NT2/D1 (cell line): ENCODE data around the gene NOC3L.

Source experiments
- DNase-seq: peaks from one replicate; pipeline ENCODE4 v3.0.0-alpha.2; 2011; ENCODE audit warnings: low read depth, low spot score
- H3K27me3 ChIP-seq: 2 replicates; pipeline ENCODE4 v1.6.0; 2011; ENCODE audit warnings: mild to moderate bottlenecking; ENCODE audit not compliant: insufficient read length, insufficient read depth
- H3K36me3 ChIP-seq: 2 replicates; pipeline ENCODE4 v1.6.1; 2011; ENCODE audit warnings: mild to moderate bottlenecking, low read length, mixed read lengths; ENCODE audit not compliant: insufficient read depth, insufficient read length
- H3K4me1 ChIP-seq: 2 replicates; pipeline ENCODE4 v1.5.1; 2011; ENCODE audit not compliant: insufficient read depth, insufficient read length
- H3K4me3 ChIP-seq: 2 replicates; pipeline ENCODE4 v1.5.1; 2011; ENCODE audit warnings: low read depth; ENCODE audit not compliant: insufficient read length
- H3K9ac ChIP-seq: 2 replicates; pipeline ENCODE4 v1.6.0; 2011; ENCODE audit warnings: low read depth; ENCODE audit not compliant: insufficient read length
- H3K9me3 ChIP-seq: 2 replicates; pipeline ENCODE4 v1.5.1; 2011; ENCODE audit warnings: mild to moderate bottlenecking, low read length; ENCODE audit not compliant: insufficient read depth
- SUZ12 ChIP-seq: IDR thresholded peaks from 2 replicates; pipeline ENCODE4 v1.6.1; 2011; ENCODE audit not compliant: insufficient read length, insufficient read depth; ENCODE audit errors: extremely low read depth
- YY1 ChIP-seq: IDR thresholded peaks from 2 replicates; pipeline ENCODE4 v1.6.1; 2011; ENCODE audit not compliant: insufficient read length, insufficient read depth
- ZNF274 ChIP-seq: IDR thresholded peaks from 2 replicates; pipeline ENCODE4 v1.6.1; 2011; ENCODE audit warnings: mild to moderate bottlenecking, low read depth, low read length

The NOC3L gene

DNA sequence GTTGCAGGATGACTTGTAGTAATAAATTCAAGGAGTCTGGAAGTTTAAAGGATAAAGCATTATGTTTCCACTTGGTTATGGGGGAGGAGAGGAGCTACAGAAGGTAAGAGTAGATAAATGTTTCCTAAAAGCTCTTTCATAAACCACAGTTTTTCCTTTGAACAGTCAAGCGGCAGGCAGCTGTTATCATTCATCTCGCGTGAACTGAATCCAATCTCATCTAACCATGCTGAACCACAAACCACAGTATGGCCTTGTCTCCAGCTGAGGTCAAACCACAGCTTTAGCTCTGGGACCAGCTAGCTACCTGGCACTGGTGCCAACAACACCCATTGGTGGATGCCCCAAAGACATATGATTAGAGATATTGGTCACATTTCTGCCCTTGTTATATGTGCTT is 63.3 kb downstream of the NOC3L start:
- Histone ChIP-seq H3K4me3 (no peak overlapping the region), H3K9me3 (no peaks in the 10 kb centered on the region), H3K4me1 (no peaks in the 10 kb centered on the region), H3K9ac (no peak overlapping the region), H3K36me3 (no peaks in the 10 kb centered on the region), H3K27me3 (no peaks in the 10 kb centered on the region)
- TF ChIP-seq YY1, result no peak
- TF ChIP-seq ZNF274, result no peak
- no peak for TF ChIP-seq SUZ12
- no peak for DNase-seq

DNA sequence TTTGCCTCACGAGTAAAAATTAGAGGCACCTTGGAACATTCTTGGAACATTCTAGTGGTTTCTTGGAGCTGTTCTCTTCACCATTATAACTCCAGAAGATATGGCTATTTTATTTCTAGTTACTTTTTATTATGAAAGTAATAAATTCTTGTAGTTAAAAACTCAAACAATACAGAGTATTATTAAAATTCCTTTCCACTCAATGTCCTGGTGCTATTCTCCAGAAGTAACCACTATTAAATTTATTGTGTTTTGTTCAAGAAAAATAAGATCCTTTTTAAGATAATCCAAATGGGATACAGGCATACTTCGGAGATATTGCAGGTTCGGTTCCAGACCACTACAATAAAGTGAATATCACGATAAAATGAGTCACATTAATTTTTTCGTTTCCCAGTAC is 68.6 kb downstream of the NOC3L start:
- Histone ChIP-seq H3K4me3 (no peak overlapping the region), H3K36me3 (no peaks in the 10 kb centered on the region), H3K9ac (no peak overlapping the region), H3K4me1 (no peaks in the 10 kb centered on the region), H3K9me3 (no peaks in the 10 kb centered on the region), H3K27me3 (no peaks in the 10 kb centered on the region)
- DNase-seq, result no peak
- TF ChIP-seq YY1, result no peak
- no peak for TF ChIP-seq ZNF274
- no peak for TF ChIP-seq SUZ12

DNA sequence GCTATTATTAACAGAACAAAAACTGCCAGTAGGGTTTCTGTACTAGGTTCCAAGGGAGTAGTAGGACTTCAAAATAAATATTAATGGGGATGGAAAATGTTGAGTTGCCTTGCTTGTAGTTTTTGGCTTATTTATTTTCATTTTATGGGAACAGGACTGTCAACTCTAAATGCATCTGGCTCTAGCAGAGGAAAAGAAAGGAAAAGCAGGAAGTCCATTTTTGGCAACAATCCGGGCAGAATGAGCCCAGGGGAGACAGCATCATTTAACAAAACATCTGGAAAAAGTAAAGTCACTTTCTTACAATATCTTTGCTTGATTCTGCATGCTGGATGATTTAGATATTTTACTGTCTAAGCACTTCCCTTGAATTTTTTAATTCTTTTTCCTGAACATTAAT is 69.4 kb downstream of the NOC3L start:
- H3K9ac ChIP-seq, result no peak overlapping the region
- no peaks in the 10 kb centered on the region for H3K27me3 ChIP-seq
- no peak for DNase-seq
- H3K36me3 ChIP-seq, result no peaks in the 10 kb centered on the region
- no peaks in the 10 kb centered on the region for H3K4me1 ChIP-seq
- TF ChIP-seq YY1 (no peak), ZNF274 (no peak), SUZ12 (no peak)
- H3K9me3 ChIP-seq, result no peaks in the 10 kb centered on the region
- no peak overlapping the region for H3K4me3 ChIP-seq

DNA sequence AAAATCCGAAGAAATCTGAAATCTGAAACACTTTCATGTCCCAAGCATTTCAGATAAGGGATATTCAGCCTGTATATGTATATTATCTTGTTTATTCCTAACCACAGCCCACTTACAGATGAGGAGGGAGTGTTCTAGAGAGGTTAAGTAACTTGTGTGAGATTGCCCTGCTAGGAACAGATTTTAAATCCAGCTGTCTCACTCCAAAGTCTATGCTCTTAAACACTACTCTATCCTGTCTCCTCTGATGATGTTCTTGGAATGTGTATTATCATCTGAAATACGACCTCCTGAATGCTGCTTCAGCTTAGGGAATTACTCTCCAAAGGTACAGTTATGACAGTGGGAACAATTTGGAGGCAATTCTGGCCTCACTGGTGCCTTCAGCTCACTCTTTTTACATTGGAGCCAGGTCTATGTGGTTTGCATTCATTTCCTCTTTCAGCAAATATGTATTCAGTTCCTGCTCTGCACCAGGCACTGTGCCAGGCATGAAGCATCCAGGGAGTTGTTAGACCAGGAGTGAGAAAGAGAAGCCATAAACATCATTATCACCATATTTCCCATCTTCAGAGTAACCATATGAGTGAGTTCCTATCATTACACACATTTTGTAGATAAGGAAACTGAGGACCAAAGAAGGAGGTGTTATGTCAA is 70.2 kb downstream of the NOC3L start:
- H3K9me3 ChIP-seq, result no peaks in the 10 kb centered on the region
- no peak overlapping the region for H3K9ac ChIP-seq
- no peak overlapping the region for H3K4me3 ChIP-seq
- no peak for DNase-seq
- peaks cover 2% of the 10 kb centered on the region for H3K4me1 ChIP-seq
- H3K27me3 ChIP-seq, result no peaks in the 10 kb centered on the region
- TF ChIP-seq ZNF274 (no peak), YY1 (no peak), SUZ12 (no peak)
- no peaks in the 10 kb centered on the region for H3K36me3 ChIP-seq

DNA sequence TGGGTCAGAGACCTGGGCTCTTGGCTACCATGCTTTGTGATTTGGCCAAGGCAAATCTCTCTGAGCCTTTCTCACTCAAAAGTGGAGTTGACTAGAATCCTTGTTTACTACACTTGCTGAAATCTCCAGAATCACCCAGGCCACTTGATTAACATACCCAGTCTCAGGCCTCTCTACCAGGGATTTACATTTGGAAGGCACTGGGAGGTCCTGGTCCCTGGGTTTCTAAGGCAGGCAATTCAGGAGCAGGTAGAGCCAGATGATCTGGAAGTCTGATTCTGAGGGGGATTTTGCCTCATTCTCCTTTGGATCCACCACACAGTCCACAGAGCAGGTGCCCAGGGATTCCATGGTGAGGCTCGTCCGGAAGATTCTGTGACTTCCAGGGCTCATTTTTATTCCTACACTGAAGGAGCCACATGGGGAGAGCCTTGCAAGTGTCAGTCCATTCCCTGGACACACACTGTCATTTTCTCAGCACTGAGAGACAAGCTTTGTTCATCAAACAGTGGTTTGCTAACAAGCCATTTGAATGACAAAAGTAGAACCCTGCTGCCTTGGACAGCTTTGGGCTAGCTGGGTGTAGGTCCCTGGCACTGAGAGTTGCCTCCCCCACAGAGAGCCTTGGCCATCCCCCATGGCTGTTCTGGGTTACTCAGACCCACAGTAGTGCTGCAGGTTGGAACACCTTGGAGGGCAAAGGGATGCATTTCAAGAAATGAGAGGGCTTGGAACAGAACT is 74.2 kb downstream of the NOC3L start:
- Histone ChIP-seq H3K4me3 (no peak overlapping the region), H3K27me3 (no peaks in the 10 kb centered on the region)

DNA sequence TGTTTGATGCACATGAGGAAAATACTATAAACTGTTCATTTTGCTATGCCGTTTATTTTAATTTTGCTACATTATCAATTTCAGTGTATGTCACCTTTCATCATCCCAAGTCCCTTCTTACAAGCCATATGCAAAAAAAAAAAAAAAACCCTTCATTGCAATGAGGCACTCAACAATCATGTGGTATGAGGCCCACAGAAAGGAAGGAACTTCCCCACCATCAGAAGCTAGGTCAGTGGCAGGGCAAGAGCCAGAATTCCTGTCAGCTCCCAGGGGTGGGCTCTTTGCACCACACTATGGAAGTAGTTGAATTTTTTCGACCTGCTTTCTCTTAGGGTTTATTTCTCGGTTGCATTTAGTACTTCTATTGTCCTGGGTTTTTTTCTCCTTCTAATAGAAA is 75.4 kb downstream of the NOC3L start:
- H3K36me3 ChIP-seq, result no peaks in the 10 kb centered on the region
- H3K9me3 ChIP-seq, result no peaks in the 10 kb centered on the region
- H3K27me3 ChIP-seq, result no peaks in the 10 kb centered on the region
- TF ChIP-seq SUZ12, result no peak
- TF ChIP-seq YY1, result no peak
- TF ChIP-seq ZNF274, result no peak
- H3K9ac ChIP-seq, result no peak overlapping the region
- H3K4me3 ChIP-seq, result no peak overlapping the region
- H3K4me1 ChIP-seq, result peaks cover 2% of the 10 kb centered on the region
- DNase-seq, result no peak

More for the DNA sequence above, 74.2 kb downstream of the NOC3L start:
- Histone ChIP-seq H3K4me1 (peaks cover 2% of the 10 kb centered on the region), H3K9ac (no peak overlapping the region), H3K36me3 (no peaks in the 10 kb centered on the region), H3K9me3 (no peaks in the 10 kb centered on the region)
- DNase-seq, result peak; percentile 36
- no peak for TF ChIP-seq ZNF274
- TF ChIP-seq YY1, result no peak
- TF ChIP-seq SUZ12, result no peak

DNA sequence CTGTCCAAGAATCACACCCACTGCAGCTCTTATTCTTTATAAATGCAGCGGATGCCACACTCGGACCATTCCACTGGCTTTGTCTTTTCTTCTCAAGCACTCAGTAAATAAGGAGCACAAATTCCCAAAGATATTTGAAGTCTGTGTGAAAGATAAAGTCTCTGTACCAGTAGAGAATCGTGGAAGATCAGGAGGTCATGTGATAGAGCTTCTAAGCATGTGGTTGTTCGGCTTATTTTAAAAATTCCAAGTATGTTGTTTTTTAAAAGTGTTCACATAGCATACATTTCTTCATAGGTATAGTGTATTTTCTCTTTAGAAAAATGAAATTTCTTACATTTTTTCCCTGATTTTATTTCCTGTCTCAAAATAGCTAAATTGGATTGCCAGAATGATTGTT is 75.8 kb downstream of the NOC3L start:
- Histone ChIP-seq H3K36me3 (no peaks in the 10 kb centered on the region), H3K9ac (no peak overlapping the region), H3K4me3 (no peak overlapping the region), H3K4me1 (peaks cover 2% of the 10 kb centered on the region), H3K27me3 (no peaks in the 10 kb centered on the region), H3K9me3 (no peaks in the 10 kb centered on the region)
- TF ChIP-seq YY1 (no peak), ZNF274 (no peak), SUZ12 (no peak)
- DNase-seq, result no peak
